HEK293 (cell line): ENCODE measurements around the gene C17orf67.
A peak's percentile ranks its signal among the peaks of the same experiment; 100 is the strongest.

Source experiments
- IKZF3 ChIP-seq: fragments of 450-650 bp; IDR thresholded peaks from 2 replicates; pipeline ENCODE4 v1.5.0; 2018; ENCODE audit warnings: missing biosample characterization, mild to moderate bottlenecking, missing genetic modification characterization, moderate library complexity
- SCRT2 ChIP-seq: fragments of 450-650 bp; formaldehyde crosslinking; IDR thresholded peaks from 2 replicates; pipeline ENCODE4 v1.5.1; 2016; ENCODE audit warnings: missing biosample characterization, missing genetic modification characterization
- YY1 ChIP-seq: fragments of 450-650 bp; formaldehyde crosslinking; IDR thresholded peaks from 2 replicates; pipeline ENCODE4 v1.5.1; 2018; ENCODE audit warnings: missing biosample characterization, missing genetic modification characterization
- ZBTB1 ChIP-seq: fragments of 450-650 bp; formaldehyde crosslinking; IDR thresholded peaks from 2 replicates; pipeline ENCODE4 v1.5.1; 2016; ENCODE audit warnings: missing biosample characterization, missing genetic modification characterization
- ZBTB17 ChIP-seq: fragments of 450-650 bp; formaldehyde crosslinking; IDR thresholded peaks from 2 replicates; pipeline ENCODE4 v1.5.1; 2016; ENCODE audit warnings: missing biosample characterization, missing genetic modification characterization
- ZBTB21 ChIP-seq: fragments of 450-650 bp; formaldehyde crosslinking; IDR thresholded peaks from 2 replicates; pipeline ENCODE4 v1.5.1; 2017; ENCODE audit warnings: missing biosample characterization, missing genetic modification characterization
- ZBTB48 ChIP-seq: fragments of 450-650 bp; formaldehyde crosslinking; IDR thresholded peaks from 2 replicates; pipeline ENCODE4 v1.5.1; 2016; ENCODE audit warnings: missing biosample characterization, missing genetic modification characterization
- ZFP37 ChIP-seq: fragments of 450-650 bp; formaldehyde crosslinking; IDR thresholded peaks from 2 replicates; pipeline ENCODE4 v1.5.1; 2016; ENCODE audit warnings: missing biosample characterization, missing genetic modification characterization
- ZNF10 ChIP-seq: fragments of 450-650 bp; formaldehyde crosslinking; IDR thresholded peaks from 2 replicates; pipeline ENCODE4 v1.5.1; 2017; ENCODE audit warnings: missing biosample characterization, missing genetic modification characterization
- ZNF121 ChIP-seq: fragments of 450-650 bp; formaldehyde crosslinking; IDR thresholded peaks from 2 replicates; pipeline ENCODE4 v1.5.1; 2016; ENCODE audit warnings: missing biosample characterization, missing genetic modification characterization
- ZNF132 ChIP-seq: fragments of 450-650 bp; formaldehyde crosslinking; IDR thresholded peaks from 2 replicates; pipeline ENCODE4 v1.5.1; 2017; ENCODE audit warnings: missing biosample characterization, missing genetic modification characterization, borderline replicate concordance
- ZNF140 ChIP-seq: fragments of 450-650 bp; formaldehyde crosslinking; IDR thresholded peaks from 2 replicates; pipeline ENCODE4 v1.5.1; 2016; ENCODE audit warnings: missing biosample characterization, missing genetic modification characterization
- ZNF175 ChIP-seq: fragments of 450-650 bp; formaldehyde crosslinking; IDR thresholded peaks from 2 replicates; pipeline ENCODE4 v1.5.1; 2016; ENCODE audit warnings: missing biosample characterization, missing genetic modification characterization
- ZNF2 ChIP-seq: fragments of 450-650 bp; formaldehyde crosslinking; IDR thresholded peaks from 2 replicates; pipeline ENCODE4 v1.5.1; 2016; ENCODE audit warnings: missing biosample characterization, missing genetic modification characterization
- ZNF211 ChIP-seq: fragments of 450-650 bp; formaldehyde crosslinking; IDR thresholded peaks from 2 replicates; pipeline ENCODE4 v1.5.1; 2016; ENCODE audit warnings: low read depth, missing biosample characterization, missing genetic modification characterization
- ZNF239 ChIP-seq: fragments of 450-650 bp; formaldehyde crosslinking; IDR thresholded peaks from 2 replicates; pipeline ENCODE4 v1.5.1; 2016; ENCODE audit warnings: missing biosample characterization, missing genetic modification characterization
- ZNF324 ChIP-seq: fragments of 450-650 bp; formaldehyde crosslinking; IDR thresholded peaks from 2 replicates; pipeline ENCODE4 v1.5.1; 2016; ENCODE audit warnings: missing biosample characterization, missing genetic modification characterization
- ZNF354C ChIP-seq: fragments of 450-650 bp; formaldehyde crosslinking; IDR thresholded peaks from 2 replicates; pipeline ENCODE4 v1.5.1; 2016; ENCODE audit warnings: missing biosample characterization, missing genetic modification characterization, low read depth, borderline replicate concordance
- ZNF391 ChIP-seq: fragments of 450-650 bp; formaldehyde crosslinking; IDR thresholded peaks from 2 replicates; pipeline ENCODE4 v1.5.1; 2016; ENCODE audit warnings: low read depth, missing biosample characterization, missing genetic modification characterization, borderline replicate concordance
- ZNF423 ChIP-seq: fragments of 450-650 bp; formaldehyde crosslinking; IDR thresholded peaks from 2 replicates; pipeline ENCODE4 v1.5.1; 2016; ENCODE audit warnings: missing biosample characterization, missing genetic modification characterization
- ZNF521 ChIP-seq: fragments of 450-650 bp; formaldehyde crosslinking; IDR thresholded peaks from 2 replicates; pipeline ENCODE4 v1.5.1; 2017; ENCODE audit warnings: missing biosample characterization, mild to moderate bottlenecking, missing genetic modification characterization
- ZNF660 ChIP-seq: fragments of 450-650 bp; IDR thresholded peaks from 2 replicates; pipeline ENCODE4 v1.5.1; 2018; ENCODE audit warnings: missing biosample characterization, mild to moderate bottlenecking, missing genetic modification characterization
- ZSCAN30 ChIP-seq: fragments of 450-650 bp; IDR thresholded peaks from 2 replicates; pipeline ENCODE4 v1.5.1; 2018; ENCODE audit warnings: missing biosample characterization, mild to moderate bottlenecking, missing genetic modification characterization, moderate library complexity
- ZXDB ChIP-seq: fragments of 450-650 bp; formaldehyde crosslinking; IDR thresholded peaks from 2 replicates; pipeline ENCODE4 v1.5.1; 2016; ENCODE audit warnings: missing biosample characterization, missing genetic modification characterization
- TF ChIP-seq, protein P1 (sequence below): fragments of 450-650 bp; formaldehyde crosslinking; IDR thresholded peaks from 2 replicates; pipeline ENCODE4 v1.5.1; 2017; ENCODE audit warnings: missing biosample characterization, missing genetic modification characterization
- TF ChIP-seq, protein P2 (sequence below): fragments of 450-650 bp; formaldehyde crosslinking; IDR thresholded peaks from 2 replicates; pipeline ENCODE4 v1.5.1; 2016; ENCODE audit warnings: missing biosample characterization, missing genetic modification characterization
- TF ChIP-seq, protein P3 (sequence below): fragments of 450-650 bp; formaldehyde crosslinking; IDR thresholded peaks from 2 replicates; pipeline ENCODE4 v1.5.1; 2016; ENCODE audit warnings: missing biosample characterization, missing genetic modification characterization
- TF ChIP-seq, protein P4 (sequence below): fragments of 450-650 bp; formaldehyde crosslinking; IDR thresholded peaks from 2 replicates; pipeline ENCODE4 v1.5.1; 2016; ENCODE audit warnings: missing biosample characterization, missing genetic modification characterization
- TF ChIP-seq, protein P5 (sequence below): fragments of 450-650 bp; formaldehyde crosslinking; IDR thresholded peaks from 2 replicates; pipeline ENCODE4 v1.5.1; 2016; ENCODE audit warnings: missing biosample characterization, missing genetic modification characterization

Gene C17orf67

DNA sequence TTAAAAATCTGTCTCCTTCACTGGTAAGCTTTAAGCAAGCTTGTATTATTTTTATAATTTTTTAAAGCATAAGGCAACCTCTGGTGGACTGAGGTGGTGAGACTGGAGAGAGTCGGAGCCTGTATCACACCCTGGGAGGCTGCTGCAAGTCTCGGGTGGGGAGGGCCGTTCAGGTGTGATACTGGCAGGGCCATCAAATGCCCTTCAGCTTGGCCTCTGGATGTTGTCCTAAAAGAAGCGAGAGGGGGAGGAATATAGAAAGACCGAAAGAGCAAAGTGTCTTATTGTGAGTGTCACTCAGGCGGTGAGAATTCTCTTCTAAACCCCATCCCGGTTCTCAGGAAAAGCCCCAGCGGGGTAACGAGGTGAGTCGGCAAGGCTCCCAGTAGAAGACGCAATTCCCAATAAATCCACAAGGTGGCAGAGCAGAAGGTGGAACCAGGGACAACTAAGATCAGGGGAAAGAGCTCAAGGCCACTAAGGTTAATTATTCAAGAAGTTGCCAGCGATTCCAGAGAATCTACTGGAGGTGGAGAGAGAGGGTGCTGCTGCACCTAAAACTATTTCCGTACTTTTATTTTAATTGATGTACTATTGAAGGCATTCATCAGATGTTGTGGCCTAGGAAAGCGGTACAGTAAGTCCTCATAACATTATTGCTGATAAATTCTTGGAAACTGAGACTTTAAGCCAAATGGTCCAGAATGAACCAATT lies 14.1 kb downstream of the C17orf67 start (continued):
- no peak for TF ChIP-seq ZBTB48 (tag by site-specific recombination)
- TF ChIP-seq IKZF3 (tag by site-specific recombination) = peak; percentile 18; the same call in 1 of the 2 replicates
- no peak for TF ChIP-seq ZNF324 (tag by site-specific recombination)
- no peak for TF ChIP-seq ZNF132
- TF ChIP-seq ZNF239 (tag by site-specific recombination) = no peak
- no peak for TF ChIP-seq ZNF391 (tag by site-specific recombination)
- TF ChIP-seq ZNF521 (tag by site-specific recombination) = no peak
- no peak for TF ChIP-seq YY1 (tag by site-specific recombination)
- no peak for TF ChIP-seq ZNF140
- TF ChIP-seq, protein P1, sequence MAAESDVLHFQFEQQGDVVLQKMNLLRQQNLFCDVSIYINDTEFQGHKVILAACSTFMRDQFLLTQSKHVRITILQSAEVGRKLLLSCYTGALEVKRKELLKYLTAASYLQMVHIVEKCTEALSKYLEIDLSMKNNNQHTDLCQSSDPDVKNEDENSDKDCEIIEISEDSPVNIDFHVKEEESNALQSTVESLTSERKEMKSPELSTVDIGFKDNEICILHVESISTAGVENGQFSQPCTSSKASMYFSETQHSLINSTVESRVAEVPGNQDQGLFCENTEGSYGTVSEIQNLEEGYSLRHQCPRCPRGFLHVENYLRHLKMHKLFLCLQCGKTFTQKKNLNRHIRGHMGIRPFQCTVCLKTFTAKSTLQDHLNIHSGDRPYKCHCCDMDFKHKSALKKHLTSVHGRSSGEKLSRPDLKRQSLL (tag by site-specific recombination) = no peak
- no peak for TF ChIP-seq SCRT2 (tag by site-specific recombination)
- no peak for TF ChIP-seq ZBTB21 (tag by site-specific recombination)
- no peak for TF ChIP-seq ZBTB1 (tag by site-specific recombination)
- no peak for TF ChIP-seq ZSCAN30 (tag by site-specific recombination)
- TF ChIP-seq, protein P2, sequence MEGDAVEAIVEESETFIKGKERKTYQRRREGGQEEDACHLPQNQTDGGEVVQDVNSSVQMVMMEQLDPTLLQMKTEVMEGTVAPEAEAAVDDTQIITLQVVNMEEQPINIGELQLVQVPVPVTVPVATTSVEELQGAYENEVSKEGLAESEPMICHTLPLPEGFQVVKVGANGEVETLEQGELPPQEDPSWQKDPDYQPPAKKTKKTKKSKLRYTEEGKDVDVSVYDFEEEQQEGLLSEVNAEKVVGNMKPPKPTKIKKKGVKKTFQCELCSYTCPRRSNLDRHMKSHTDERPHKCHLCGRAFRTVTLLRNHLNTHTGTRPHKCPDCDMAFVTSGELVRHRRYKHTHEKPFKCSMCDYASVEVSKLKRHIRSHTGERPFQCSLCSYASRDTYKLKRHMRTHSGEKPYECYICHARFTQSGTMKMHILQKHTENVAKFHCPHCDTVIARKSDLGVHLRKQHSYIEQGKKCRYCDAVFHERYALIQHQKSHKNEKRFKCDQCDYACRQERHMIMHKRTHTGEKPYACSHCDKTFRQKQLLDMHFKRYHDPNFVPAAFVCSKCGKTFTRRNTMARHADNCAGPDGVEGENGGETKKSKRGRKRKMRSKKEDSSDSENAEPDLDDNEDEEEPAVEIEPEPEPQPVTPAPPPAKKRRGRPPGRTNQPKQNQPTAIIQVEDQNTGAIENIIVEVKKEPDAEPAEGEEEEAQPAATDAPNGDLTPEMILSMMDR (tag by site-specific recombination) = peak; percentile 62; the same call in 1 of the 2 replicates
- TF ChIP-seq ZNF354C (tag by site-specific recombination) = no peak
- TF ChIP-seq ZNF660 (tag by site-specific recombination) = peak; percentile 50; the same call in 1 of the 2 replicates
- TF ChIP-seq ZNF175 (tag by site-specific recombination) = no peak
- no peak for TF ChIP-seq ZNF10 (tag by site-specific recombination)
- TF ChIP-seq ZFP37 (tag by site-specific recombination) = no peak
- TF ChIP-seq ZNF211 (tag by site-specific recombination) = no peak
- TF ChIP-seq, protein P3, sequence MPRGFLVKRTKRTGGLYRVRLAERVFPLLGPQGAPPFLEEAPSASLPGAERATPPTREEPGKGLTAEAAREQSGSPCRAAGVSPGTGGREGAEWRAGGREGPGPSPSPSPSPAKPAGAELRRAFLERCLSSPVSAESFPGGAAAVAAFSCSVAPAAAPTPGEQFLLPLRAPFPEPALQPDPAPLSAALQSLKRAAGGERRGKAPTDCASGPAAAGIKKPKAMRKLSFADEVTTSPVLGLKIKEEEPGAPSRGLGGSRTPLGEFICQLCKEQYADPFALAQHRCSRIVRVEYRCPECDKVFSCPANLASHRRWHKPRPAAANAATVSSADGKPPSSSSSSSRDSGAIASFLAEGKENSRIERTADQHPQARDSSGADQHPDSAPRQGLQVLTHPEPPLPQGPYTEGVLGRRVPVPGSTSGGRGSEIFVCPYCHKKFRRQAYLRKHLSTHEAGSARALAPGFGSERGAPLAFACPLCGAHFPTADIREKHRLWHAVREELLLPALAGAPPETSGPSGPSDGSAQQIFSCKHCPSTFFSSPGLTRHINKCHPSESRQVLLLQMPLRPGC (tag by site-specific recombination) = no peak
- TF ChIP-seq ZNF121 (tag by site-specific recombination) = no peak
- TF ChIP-seq, protein P4, sequence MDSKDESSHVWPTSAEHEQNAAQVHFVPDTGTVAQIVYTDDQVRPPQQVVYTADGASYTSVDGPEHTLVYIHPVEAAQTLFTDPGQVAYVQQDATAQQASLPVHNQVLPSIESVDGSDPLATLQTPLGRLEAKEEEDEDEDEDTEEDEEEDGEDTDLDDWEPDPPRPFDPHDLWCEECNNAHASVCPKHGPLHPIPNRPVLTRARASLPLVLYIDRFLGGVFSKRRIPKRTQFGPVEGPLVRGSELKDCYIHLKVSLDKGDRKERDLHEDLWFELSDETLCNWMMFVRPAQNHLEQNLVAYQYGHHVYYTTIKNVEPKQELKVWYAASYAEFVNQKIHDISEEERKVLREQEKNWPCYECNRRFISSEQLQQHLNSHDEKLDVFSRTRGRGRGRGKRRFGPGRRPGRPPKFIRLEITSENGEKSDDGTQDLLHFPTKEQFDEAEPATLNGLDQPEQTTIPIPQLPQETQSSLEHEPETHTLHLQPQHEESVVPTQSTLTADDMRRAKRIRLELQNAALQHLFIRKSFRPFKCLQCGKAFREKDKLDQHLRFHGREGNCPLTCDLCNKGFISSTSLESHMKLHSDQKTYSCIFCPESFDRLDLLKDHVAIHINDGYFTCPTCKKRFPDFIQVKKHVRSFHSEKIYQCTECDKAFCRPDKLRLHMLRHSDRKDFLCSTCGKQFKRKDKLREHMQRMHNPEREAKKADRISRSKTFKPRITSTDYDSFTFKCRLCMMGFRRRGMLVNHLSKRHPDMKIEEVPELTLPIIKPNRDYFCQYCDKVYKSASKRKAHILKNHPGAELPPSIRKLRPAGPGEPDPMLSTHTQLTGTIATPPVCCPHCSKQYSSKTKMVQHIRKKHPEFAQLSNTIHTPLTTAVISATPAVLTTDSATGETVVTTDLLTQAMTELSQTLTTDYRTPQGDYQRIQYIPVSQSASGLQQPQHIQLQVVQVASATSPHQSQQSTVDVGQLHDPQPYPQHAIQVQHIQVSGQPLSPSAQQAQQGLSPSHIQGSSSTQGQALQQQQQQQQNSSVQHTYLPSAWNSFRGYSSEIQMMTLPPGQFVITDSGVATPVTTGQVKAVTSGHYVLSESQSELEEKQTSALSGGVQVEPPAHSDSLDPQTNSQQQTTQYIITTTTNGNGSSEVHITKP (tag by site-specific recombination) = peak; percentile 87
- peak; percentile 91 for TF ChIP-seq ZNF2 (tag by site-specific recombination)
- TF ChIP-seq ZXDB = no peak
- TF ChIP-seq, protein P5, sequence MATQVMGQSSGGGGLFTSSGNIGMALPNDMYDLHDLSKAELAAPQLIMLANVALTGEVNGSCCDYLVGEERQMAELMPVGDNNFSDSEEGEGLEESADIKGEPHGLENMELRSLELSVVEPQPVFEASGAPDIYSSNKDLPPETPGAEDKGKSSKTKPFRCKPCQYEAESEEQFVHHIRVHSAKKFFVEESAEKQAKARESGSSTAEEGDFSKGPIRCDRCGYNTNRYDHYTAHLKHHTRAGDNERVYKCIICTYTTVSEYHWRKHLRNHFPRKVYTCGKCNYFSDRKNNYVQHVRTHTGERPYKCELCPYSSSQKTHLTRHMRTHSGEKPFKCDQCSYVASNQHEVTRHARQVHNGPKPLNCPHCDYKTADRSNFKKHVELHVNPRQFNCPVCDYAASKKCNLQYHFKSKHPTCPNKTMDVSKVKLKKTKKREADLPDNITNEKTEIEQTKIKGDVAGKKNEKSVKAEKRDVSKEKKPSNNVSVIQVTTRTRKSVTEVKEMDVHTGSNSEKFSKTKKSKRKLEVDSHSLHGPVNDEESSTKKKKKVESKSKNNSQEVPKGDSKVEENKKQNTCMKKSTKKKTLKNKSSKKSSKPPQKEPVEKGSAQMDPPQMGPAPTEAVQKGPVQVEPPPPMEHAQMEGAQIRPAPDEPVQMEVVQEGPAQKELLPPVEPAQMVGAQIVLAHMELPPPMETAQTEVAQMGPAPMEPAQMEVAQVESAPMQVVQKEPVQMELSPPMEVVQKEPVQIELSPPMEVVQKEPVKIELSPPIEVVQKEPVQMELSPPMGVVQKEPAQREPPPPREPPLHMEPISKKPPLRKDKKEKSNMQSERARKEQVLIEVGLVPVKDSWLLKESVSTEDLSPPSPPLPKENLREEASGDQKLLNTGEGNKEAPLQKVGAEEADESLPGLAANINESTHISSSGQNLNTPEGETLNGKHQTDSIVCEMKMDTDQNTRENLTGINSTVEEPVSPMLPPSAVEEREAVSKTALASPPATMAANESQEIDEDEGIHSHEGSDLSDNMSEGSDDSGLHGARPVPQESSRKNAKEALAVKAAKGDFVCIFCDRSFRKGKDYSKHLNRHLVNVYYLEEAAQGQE = no peak
- no peak for TF ChIP-seq ZBTB17 (tag by site-specific recombination)
- TF ChIP-seq ZNF423 = no peak
